RPMI7951 (cell line): ENCODE measurements around the gene FCRL1. TPM values are rescaled to one million over a fixed set of nuclear protein-coding genes. Genes with fewer than 3 reads are reported as not detected.

ENCODE experiments used
- DNase-seq: peaks from one replicate; pipeline ENCODE4 v3.0.0-alpha.2; 2012; ENCODE audit warnings: low read depth
- total RNA-seq: library from RNA; depleted of rRNA; stranded (reverse); fragments of >200 nt; shearing (Covaris generic); gene quantifications from 2 replicates; pipeline ENCODE4 v1.2.3, GENCODE V29; 2014

FCRL1 gene
- total RNA-seq, 1 experiment from 2014 or later: not detected

GRCh38 chr1:157799996-157800395 is 19.9 kb downstream of the FCRL1 start:
- no peak for DNase-seq

GRCh38 chr1:157798211-157798610 is 21.7 kb downstream of the FCRL1 start:
- DNase-seq: peak; percentile 5

GRCh38 chr1:157785248-157785647 is 34.7 kb downstream of the FCRL1 start:
- no peak for DNase-seq

- no peak for DNase-seq
These were observed 35.1 kb downstream of the FCRL1 start for GRCh38 chr1:157784801-157785200.

GRCh38 chr1:157782931-157783330 is 37.0 kb downstream of the FCRL1 start:
- DNase-seq: no peak

- DNase-seq: no peak
These were observed 38.9 kb downstream of the FCRL1 start for GRCh38 chr1:157781048-157781447.

GRCh38 chr1:157776971-157777391 is 42.9 kb downstream of the FCRL1 start, which contains the start of gene FCRL2:
TSS of gene FCRL2 (minus strand) at chr1:157777132. CDS start at chr1:157777073, 59 bp downstream.
- no peak for DNase-seq

GRCh38 chr1:157775101-157775870 is 44.6 kb downstream of the FCRL1 start:
- DNase-seq: no peak

GRCh38 chr1:157774412-157774811 is 45.5 kb downstream of the FCRL1 start:
- no peak for DNase-seq

- no peak for DNase-seq
These were observed 46.2 kb downstream of the FCRL1 start for GRCh38 chr1:157773493-157774350.

- DNase-seq: no peak
These were observed 48.1 kb downstream of the FCRL1 start for GRCh38 chr1:157771661-157772425.

GRCh38 chr1:157770442-157771043 is 49.4 kb downstream of the FCRL1 start:
- DNase-seq: no peak

- DNase-seq: no peak
These were observed 53.1 kb downstream of the FCRL1 start for GRCh38 chr1:157766792-157767191.

- DNase-seq: no peak
These were observed 61.9 kb downstream of the FCRL1 start for GRCh38 chr1:157758018-157758417.

- no peak for DNase-seq
These were observed 66.3 kb downstream of the FCRL1 start for GRCh38 chr1:157753611-157754010.

GRCh38 chr1:157751283-157751682 is 68.6 kb downstream of the FCRL1 start:
- DNase-seq: no peak

GRCh38 chr1:157748262-157748817 is 71.6 kb downstream of the FCRL1 start:
- DNase-seq: no peak
